Measurements from ENCODE around the gene GPD2.

GPD2 gene

GRCh38 chr2:156536534-156536933, 100.4 kb downstream of the GPD2 start:
- no peak for DNase-seq

GRCh38 chr2:156537141-156537540, 101.0 kb downstream of the GPD2 start:
- DNase-seq = no peak

- no peak for DNase-seq
These were observed 101.9 kb downstream of the GPD2 start for GRCh38 chr2:156538083-156538504.

GRCh38 chr2:156539086-156539860, 103.1 kb downstream of the GPD2 start:
- no peak for DNase-seq

GRCh38 chr2:156540706-156541105, 104.5 kb downstream of the GPD2 start:
- DNase-seq = no peak

DNA sequence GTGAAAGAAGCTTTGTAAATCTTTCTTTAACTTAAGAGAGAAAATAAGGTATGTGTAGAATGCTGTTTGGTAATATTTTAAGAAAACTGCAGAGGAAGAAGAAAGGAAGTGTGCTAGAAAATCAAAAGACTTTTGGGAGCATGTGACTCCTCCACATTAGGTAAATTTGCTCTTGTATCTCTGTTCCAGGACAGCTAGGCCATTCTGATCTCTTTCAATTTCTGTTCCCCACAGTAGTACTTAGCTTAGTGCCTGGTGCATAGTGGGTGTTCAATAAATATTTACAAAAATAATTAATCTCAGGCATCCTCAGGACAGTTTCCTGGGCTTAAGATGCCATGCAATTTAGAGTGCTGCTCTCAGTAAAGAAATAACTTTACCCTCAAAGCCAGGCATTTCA, 105.0 kb downstream of the GPD2 start:
- no peak for DNase-seq

DNA sequence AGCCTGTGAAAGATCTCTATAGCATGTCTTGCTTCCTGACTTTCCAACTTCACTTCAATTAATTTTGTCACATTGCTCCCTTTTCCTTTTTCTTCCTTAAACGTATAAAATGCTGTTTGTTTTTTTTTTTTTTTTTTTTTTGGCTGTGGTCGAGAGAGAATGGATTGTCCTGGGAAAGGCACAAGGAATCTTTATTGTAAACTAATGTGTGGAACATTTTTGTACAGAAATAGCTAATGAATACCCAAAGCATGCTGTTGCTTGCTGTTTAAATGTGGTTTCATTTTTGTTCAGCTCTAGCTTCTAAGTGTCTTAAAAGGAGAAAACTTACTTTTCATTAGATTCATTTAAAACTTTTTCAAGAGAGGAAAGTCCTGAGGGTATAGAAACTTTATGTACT, 105.5 kb downstream of the GPD2 start:
- no peak for DNase-seq

GRCh38 chr2:156548413-156548812, 112.2 kb downstream of the GPD2 start:
- DNase-seq = no peak

DNA sequence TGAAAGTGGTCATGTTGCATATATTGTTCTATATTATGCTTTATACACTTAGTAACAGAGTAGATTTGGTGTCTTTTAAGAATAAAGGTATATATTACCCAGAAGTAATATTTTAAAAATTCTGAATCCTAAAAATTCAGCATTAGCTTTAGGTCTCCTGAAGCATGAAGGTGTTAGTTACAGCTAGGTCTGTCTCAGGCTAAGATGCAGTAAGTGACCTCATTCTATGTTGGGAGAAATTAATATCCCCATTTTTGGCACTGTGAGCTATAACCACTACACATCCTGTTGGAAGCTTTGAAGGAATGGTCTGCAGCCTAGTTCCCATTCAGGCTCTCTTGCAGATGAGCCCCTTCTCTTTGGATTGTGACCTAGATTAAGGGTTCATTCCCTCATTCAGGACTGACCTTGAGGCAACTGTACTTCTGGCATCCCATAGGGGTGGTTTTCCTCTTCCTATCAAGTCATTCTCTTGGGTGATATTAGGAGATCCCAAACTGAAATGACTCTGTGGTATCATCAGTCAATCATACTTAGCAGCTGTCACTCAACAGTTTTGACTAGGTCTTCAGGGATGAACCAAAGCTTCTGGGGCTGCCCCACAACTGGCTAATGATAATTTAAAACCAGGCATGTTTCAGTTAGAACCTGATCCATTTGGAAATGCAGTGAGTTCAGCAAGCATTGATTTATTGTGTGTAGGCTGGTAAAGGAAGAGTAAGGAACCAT, 117.7 kb downstream of the GPD2 start:
- DNase-seq = no peak

GRCh38 chr2:156561326-156561725, 125.1 kb downstream of the GPD2 start:
- DNase-seq = no peak

DNA sequence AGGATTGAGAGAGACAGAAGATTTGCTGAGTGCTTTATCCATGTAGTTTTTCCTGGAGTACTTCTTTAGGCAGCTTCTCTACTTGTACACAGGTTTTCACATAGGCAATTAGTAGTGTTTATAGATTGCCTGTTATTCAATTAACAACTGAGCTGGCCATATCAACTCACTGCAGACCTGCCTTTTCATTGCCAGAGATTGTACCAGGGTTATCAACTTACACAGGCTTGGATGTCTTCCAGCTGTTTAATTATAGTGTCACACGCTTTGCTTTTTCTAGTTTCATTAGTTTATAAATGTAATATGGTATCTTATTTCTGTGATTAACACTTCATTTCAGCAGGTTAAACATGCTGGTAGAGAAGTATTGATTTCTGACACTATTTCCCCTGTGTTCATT, 125.9 kb downstream of the GPD2 start:
- no peak for DNase-seq

GRCh38 chr2:156563994-156564753, 128.0 kb downstream of the GPD2 start:
- no peak for DNase-seq

GRCh38 chr2:156565066-156565710, 129.0 kb downstream of the GPD2 start:
- no peak for DNase-seq

DNA sequence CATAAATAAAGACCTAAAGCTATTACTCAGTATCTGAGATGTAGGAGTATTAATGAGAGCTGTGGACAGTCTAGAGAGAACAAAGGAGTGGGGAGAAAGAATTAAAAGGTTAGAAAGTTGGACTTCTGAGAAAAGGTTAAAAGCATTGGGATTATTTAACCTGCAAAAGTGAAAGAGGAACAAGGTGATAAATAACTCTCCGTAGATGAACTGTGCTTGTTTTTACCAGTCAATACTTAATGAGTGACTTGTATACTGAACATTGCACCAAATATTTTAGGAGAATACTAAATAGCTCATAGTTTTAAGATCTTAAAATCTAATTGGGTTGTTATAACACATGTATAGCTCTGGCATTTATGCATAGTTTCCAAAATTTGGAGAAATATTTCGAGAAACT, 137.5 kb downstream of the GPD2 start:
- DNase-seq = no peak

GRCh38 chr2:156574112-156574511, 137.9 kb downstream of the GPD2 start:
- DNase-seq = no peak

GRCh38 chr2:156576005-156576404, 139.8 kb downstream of the GPD2 start:
- no peak for DNase-seq

DNA sequence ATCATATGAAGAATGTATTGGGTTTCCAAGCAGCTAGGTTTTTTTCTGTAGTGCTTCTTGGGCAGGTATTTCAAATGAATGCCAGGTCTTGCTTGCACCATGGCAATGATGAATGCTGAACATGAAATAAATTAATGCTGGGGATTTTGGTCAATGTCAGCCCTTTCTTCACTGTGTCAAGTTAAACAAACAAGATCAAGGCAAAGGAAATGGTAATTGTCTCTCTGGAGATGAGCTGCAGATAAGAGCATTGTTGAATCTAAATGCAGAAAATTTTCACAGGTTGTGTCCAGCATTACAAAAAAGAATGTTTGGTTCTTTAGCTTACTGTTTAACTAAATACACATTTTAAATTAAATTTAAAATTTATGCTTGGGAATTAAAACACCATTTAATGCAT, 144.3 kb downstream of the GPD2 start:
- no peak for DNase-seq

- DNase-seq = no peak
These were observed 145.1 kb downstream of the GPD2 start for GRCh38 chr2:156581280-156581679.

DNA sequence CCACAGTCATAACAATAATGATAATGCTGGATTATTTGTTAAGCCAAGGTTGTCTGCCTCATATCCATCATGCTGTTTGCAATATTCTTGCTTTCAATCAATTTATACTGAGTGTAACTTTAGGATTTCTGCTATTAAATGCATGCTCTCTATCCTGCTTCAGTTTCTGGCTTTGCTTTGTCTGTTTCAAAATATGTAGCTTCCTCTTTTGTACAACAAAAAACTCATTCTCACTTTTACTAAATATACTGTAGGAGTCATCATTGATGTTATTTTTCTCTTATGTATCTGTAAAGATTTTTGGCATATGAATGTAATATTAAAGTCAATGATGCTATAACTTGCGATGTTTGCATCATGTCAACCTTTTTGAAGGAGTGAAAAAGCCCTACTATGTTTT, 149.3 kb downstream of the GPD2 start:
- no peak for DNase-seq

DNA sequence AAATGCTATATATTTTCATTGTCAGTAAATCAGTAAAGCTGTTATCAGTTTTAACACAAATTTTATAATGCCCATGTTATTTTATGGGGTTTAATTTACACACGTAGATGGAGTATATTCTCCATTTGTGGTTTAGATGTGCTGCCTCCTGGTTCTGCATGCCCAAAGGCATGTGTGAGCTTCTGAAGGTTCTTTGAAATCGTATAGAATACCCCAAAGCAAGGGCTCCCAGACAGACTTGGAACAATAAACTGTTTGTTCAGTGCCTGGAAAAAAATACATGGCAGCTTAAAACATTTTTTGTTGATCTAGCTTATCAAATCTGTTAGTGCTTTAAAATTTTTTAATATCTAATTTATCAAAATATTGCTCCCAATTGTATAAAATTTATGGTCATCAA, 150.4 kb downstream of the GPD2 start:
- DNase-seq = no peak

GRCh38 chr2:156589381-156590079, 153.4 kb downstream of the GPD2 start:
- no peak for DNase-seq

DNA sequence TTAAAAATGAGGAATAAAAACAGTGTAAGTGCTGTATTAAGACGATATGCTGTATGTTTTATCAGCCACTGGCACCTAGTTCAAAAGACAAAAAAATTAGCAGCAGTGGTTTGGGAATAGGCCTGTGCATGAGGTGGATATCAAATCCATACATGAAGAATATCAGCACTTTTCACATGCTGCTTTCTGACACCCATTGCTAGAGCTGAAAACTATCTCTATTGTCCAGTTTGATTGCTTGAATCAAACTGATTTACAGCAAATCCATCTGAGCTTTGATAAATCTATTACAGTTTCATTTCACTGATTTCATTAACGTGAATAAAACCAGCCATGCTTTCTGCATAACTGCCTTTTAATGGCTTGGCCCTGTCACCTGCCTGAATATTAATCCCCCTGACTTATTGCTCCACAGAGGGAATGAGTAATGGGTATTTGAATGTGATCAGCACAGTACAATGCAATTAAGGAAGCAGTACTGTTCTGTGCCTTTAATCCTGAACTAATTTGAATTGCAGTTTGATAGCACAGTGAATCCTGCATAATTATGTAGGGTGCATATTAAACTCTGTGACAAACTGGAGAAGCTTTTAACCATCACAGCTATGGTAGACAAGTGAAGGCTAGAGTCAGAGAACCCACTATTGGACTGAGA, 154.0 kb downstream of the GPD2 start:
- no peak for DNase-seq

Data from 8988T (cell line).